Thyroid gland (tissue), 4 donors: ENCODE data around the gene SLC35F2. TPM values are rescaled to one million over a fixed set of nuclear protein-coding genes. Genes with fewer than 3 reads are reported as not detected.
"Not testable (repeated sequence)": the region's sequence is repeated elsewhere in the genome, so short reads cannot be mapped to it uniquely, and the experiment has no call there.

ENCODE experiments used
- DNase-seq, 2 donors: peaks; one replicate each; pipeline ENCODE4 v3.0.0-alpha.2; 2019
- H3K27ac ChIP-seq, 3 donors: fragments of 200-600 bp; sonication (generic); 1 replicate in 2 of 3; 2 replicates in 1 of 3; pipeline ENCODE4 v1.5.1; 2016 to 2019; ENCODE audit warnings: mild to moderate bottlenecking in 1 of 3, moderate library complexity in 1 of 3
- H3K27me3 ChIP-seq: fragments of 200-600 bp; sonication (generic); one replicate; pipeline ENCODE4 v1.5.1; 2019
- H3K36me3 ChIP-seq, 2 donors: fragments of 200-600 bp; sonication (generic); one replicate each; pipeline ENCODE4 v1.5.1; 2016 to 2019
- H3K4me1 ChIP-seq, 2 donors: fragments of 200-600 bp; sonication (generic); one replicate each; pipeline ENCODE4 v1.5.1; 2017 to 2019
- H3K4me3 ChIP-seq, 3 donors: fragments of 200-600 bp; sonication (generic); replicated peaks in 1 of 3; 1 replicate in 2 of 3; 2 replicates in 1 of 3; pipeline ENCODE4 v1.5.1; 2016; ENCODE audit warnings: mild to moderate bottlenecking in 1 of 3
- H3K9me3 ChIP-seq: fragments of 200-600 bp; sonication (generic); one replicate; pipeline ENCODE4 v1.5.1; 2017
- CTCF ChIP-seq, 6 experiments: fragments of 200-600 bp in 3 of 6; fragments of 450-650 bp in 3 of 6; sonication (generic) in 3 of 6; IDR thresholded peaks; one replicate each; pipeline ENCODE4 v1.5.1; 2016 to 2019; ENCODE audit warnings: antibody characterized with exemption in 6 of 6, mild to moderate bottlenecking in 2 of 6, inconsistent platforms in 1 of 6, moderate library complexity in 1 of 6
- POLR2A ChIP-seq, 2 donors: fragments of 450-650 bp; IDR thresholded peaks; one replicate each; pipeline ENCODE4 v1.6.1; 2017; ENCODE audit warnings: antibody characterized with exemption in 2 of 2, mild to moderate bottlenecking in 2 of 2, moderate library complexity in 1 of 2
- WGBS, 2 donors: methylation state at CpG; one replicate each; pipeline ENCODE4 v1.1.5; 2017; 5-methylcytosine and 5-hydroxymethylcytosine counted together
- intact Hi-C: fragments of 100-400 bp; cut with DNase I; formaldehyde crosslinking; loops from one replicate; pipeline ENCODE4 v1.15.1; 2023
- total RNA-seq, 4 donors: library from RNA; depleted of rRNA; stranded (reverse); fragments of >200 nt; gene quantifications; one replicate each; pipeline ENCODE4 v1.2.3, GENCODE V29; 2016

SLC35F2 gene
- 10 to 100 TPM in 1 of 4 donors, 1 to 10 TPM in 3; 8.9 to 12.9 (median 9.3) TPM for total RNA-seq

GRCh38 chr11:107858217-107859070, at the start of gene SLC35F2:
Gene SLC35F2 (minus strand): TSS chr11:107858787. CDS start chr11:107858767, 20 bp downstream.
- TF ChIP-seq CTCF (IDR thresholded peaks at IDR 0.05) = peak in 1 of 6 experiments; percentile 8
- TF ChIP-seq POLR2A (IDR thresholded peaks at IDR 0.05) = peak in 1 of 2 donors; percentile 50
- Histone ChIP-seq H3K9me3 (no peaks in the 10 kb centered on the region), H3K4me3 (peak within 1 kb of the TSS; percentile 56 to 89 (median 65)), H3K27me3 (no peaks in the 10 kb centered on the region), H3K27ac (peak within 1 kb of the TSS; percentile 57 to 81 (median 57)), H3K4me1 (peaks cover 0 to 3% of the 10 kb centered on the region in 2 donors), H3K36me3 (no peaks in the 10 kb centered on the region)
- 0 to 1% methylated on average over 10 to 32 of the region's 73 CpGs for WGBS, 2 donors
- DNase-seq = peak; percentile 74 to 75
- intact Hi-C loops = no loop called here

GRCh38 chr11:107908211-107908610, 49.6 kb upstream of the SLC35F2 start:
- WGBS, 2 donors = 73 to 88% methylated on average over 22 to 23 of the region's 23 CpGs
- no peaks in the 10 kb centered on the region for H3K27me3 ChIP-seq
- DNase-seq = no peak

GRCh38 chr11:107898270-107898669, 39.7 kb upstream of the SLC35F2 start:
- no peak for DNase-seq
- intact Hi-C loops = no loop called here
- no peak for TF ChIP-seq POLR2A (IDR thresholded peaks at IDR 0.05)
- peak in 4 of 6 experiments; percentile 25 to 36 (median 35) for TF ChIP-seq CTCF (IDR thresholded peaks at IDR 0.05)

More at GRCh38 chr11:107908211-107908610, 49.6 kb upstream of the SLC35F2 start:
- no peak overlapping the region for H3K27ac ChIP-seq
- H3K36me3 ChIP-seq = no peaks in the 10 kb centered on the region
- H3K9me3 ChIP-seq = no peaks in the 10 kb centered on the region
- TF ChIP-seq CTCF (IDR thresholded peaks at IDR 0.05) = no peak
- no peak for TF ChIP-seq POLR2A (IDR thresholded peaks at IDR 0.05)
- no peak overlapping the region for H3K4me3 ChIP-seq
- intact Hi-C loops = no loop called here
- H3K4me1 ChIP-seq = no peaks in the 10 kb centered on the region

GRCh38 chr11:107882095-107882820, 23.7 kb upstream of the SLC35F2 start:
- H3K9me3 ChIP-seq = no peaks in the 10 kb centered on the region
- H3K36me3 ChIP-seq = no peaks in the 10 kb centered on the region
- no peaks in the 10 kb centered on the region for H3K4me1 ChIP-seq
- intact Hi-C loops = no loop called here
- H3K27me3 ChIP-seq = no peaks in the 10 kb centered on the region
- no peak overlapping the region for H3K27ac ChIP-seq
- WGBS, 2 donors = 52 to 61% methylated on average over 3 of the region's 3 CpGs
- no peak for DNase-seq
- TF ChIP-seq POLR2A (IDR thresholded peaks at IDR 0.05) (no peak), CTCF (IDR thresholded peaks at IDR 0.05) (no peak)
- H3K4me3 ChIP-seq = no peak overlapping the region

More at GRCh38 chr11:107898270-107898669, 39.7 kb upstream of the SLC35F2 start:
- Histone ChIP-seq H3K4me1 (no peaks in the 10 kb centered on the region), H3K9me3 (no peaks in the 10 kb centered on the region), H3K36me3 (no peaks in the 10 kb centered on the region), H3K27ac (no peak overlapping the region), H3K4me3 (no peak overlapping the region), H3K27me3 (no peaks in the 10 kb centered on the region)
- WGBS, 2 donors = 60 to 63% methylated on average over 1 of the region's 1 CpG

GRCh38 chr11:107881471-107881870, 22.9 kb upstream of the SLC35F2 start:
- DNase-seq, H3K9me3 ChIP-seq, H3K36me3 ChIP-seq, H3K27me3 ChIP-seq, H3K4me1 ChIP-seq, H3K27ac ChIP-seq, H3K4me3 ChIP-seq, intact Hi-C loops: not testable (repeated sequence)
- 92 to 93% methylated on average over 9 of the region's 9 CpGs for WGBS, 2 donors
